KMS-11 (cell line): ENCODE measurements around the gene MS4A2.
"Not testable (repeated sequence)": the region's sequence is repeated elsewhere in the genome, so short reads cannot be mapped to it uniquely, and the experiment has no call there.

Experiments used
- H2AFZ ChIP-seq: fragments of 200-600 bp; sonication (generic); 2 replicates; pipeline ENCODE4 v1.6.1; 2016; ENCODE audit warnings: antibody characterized with exemption, mixed run types, low read depth
- H3K27ac ChIP-seq: fragments of 200-600 bp; sonication (generic); 2 replicates; pipeline ENCODE4 v1.6.1; 2016; ENCODE audit warnings: mild to moderate bottlenecking, mixed run types
- H3K27me3 ChIP-seq: fragments of 200-600 bp; sonication (generic); 2 replicates; pipeline ENCODE4 v1.6.1; 2017; ENCODE audit warnings: mild to moderate bottlenecking, low read depth, mixed run types, moderate library complexity; ENCODE audit not compliant: insufficient read depth
- H3K36me3 ChIP-seq: fragments of 200-600 bp; sonication (generic); 2 replicates; pipeline ENCODE4 v1.6.1; 2017; ENCODE audit warnings: mild to moderate bottlenecking, mixed run types; ENCODE audit not compliant: insufficient read depth
- H3K4me1 ChIP-seq: fragments of 200-600 bp; sonication (generic); 2 replicates; pipeline ENCODE4 v1.6.1; 2016; ENCODE audit warnings: mild to moderate bottlenecking, low read depth, mixed run types; ENCODE audit not compliant: poor library complexity, severe bottlenecking
- H3K4me2 ChIP-seq: fragments of 200-600 bp; sonication (generic); 2 replicates; pipeline ENCODE4 v1.7.0; 2016; ENCODE audit warnings: mild to moderate bottlenecking, mixed run types
- H3K4me3 ChIP-seq: fragments of 200-600 bp; sonication (generic); IDR thresholded peaks from 2 replicates; pipeline ENCODE4 v1.6.1; 2017; ENCODE audit warnings: low read depth, low read length, mixed read lengths; ENCODE audit not compliant: insufficient read depth
- H3K79me2 ChIP-seq: fragments of 200-600 bp; sonication (generic); 2 replicates; pipeline ENCODE4 v1.6.1; 2016; ENCODE audit warnings: low read depth, mixed run types; ENCODE audit not compliant: insufficient read depth
- H3K9ac ChIP-seq: fragments of 200-600 bp; sonication (generic); 2 replicates; pipeline ENCODE4 v1.6.1; 2016; ENCODE audit warnings: mild to moderate bottlenecking, mixed run types
- H4K20me1 ChIP-seq: fragments of 200-600 bp; sonication (generic); 2 replicates; pipeline ENCODE4 v1.6.1; 2016; ENCODE audit warnings: mild to moderate bottlenecking, mixed run types; ENCODE audit not compliant: insufficient read depth
- TF ChIP-seq, protein P1 (sequence below): fragments of 200-600 bp; sonication (generic); conservative IDR thresholded peaks from 2 replicates; pipeline ENCODE4 v1.6.1; 2017; ENCODE audit warnings: low read depth, mild to moderate bottlenecking, antibody characterized with exemption, low read length, moderate library complexity, mixed read lengths

The MS4A2 gene

DNA sequence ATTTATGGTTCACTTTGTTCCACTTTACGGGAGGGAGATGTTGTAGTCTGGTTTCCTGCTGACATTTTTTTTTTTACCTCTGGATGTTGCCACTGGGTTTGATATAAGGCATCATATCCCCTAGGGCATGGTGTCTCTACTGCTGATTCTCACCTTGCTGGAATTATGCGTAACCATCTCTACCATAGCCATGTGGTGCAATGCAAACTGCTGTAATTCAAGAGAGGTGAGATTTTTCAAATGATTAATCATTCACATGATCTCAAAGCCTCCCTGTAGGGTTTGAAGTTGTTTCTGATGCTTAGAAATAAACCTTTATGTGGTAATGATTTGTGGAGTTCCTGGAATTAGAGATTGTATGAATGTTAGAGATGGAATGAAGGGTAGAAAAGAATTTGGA lies 19.0 kb upstream of the MS4A2 start:
- TF ChIP-seq, protein P1, sequence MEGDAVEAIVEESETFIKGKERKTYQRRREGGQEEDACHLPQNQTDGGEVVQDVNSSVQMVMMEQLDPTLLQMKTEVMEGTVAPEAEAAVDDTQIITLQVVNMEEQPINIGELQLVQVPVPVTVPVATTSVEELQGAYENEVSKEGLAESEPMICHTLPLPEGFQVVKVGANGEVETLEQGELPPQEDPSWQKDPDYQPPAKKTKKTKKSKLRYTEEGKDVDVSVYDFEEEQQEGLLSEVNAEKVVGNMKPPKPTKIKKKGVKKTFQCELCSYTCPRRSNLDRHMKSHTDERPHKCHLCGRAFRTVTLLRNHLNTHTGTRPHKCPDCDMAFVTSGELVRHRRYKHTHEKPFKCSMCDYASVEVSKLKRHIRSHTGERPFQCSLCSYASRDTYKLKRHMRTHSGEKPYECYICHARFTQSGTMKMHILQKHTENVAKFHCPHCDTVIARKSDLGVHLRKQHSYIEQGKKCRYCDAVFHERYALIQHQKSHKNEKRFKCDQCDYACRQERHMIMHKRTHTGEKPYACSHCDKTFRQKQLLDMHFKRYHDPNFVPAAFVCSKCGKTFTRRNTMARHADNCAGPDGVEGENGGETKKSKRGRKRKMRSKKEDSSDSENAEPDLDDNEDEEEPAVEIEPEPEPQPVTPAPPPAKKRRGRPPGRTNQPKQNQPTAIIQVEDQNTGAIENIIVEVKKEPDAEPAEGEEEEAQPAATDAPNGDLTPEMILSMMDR = no peak
- Histone ChIP-seq H3K9ac (no peak overlapping the region), H4K20me1 (no peaks in the 10 kb centered on the region), H3K79me2 (no peaks in the 10 kb centered on the region), H3K4me2 (no peak overlapping the region), H3K4me1 (no peaks in the 10 kb centered on the region), H3K4me3 (no peak overlapping the region), H2AFZ (no peak overlapping the region), H3K27me3 (no peaks in the 10 kb centered on the region), H3K36me3 (no peaks in the 10 kb centered on the region), H3K27ac (no peak overlapping the region)

DNA sequence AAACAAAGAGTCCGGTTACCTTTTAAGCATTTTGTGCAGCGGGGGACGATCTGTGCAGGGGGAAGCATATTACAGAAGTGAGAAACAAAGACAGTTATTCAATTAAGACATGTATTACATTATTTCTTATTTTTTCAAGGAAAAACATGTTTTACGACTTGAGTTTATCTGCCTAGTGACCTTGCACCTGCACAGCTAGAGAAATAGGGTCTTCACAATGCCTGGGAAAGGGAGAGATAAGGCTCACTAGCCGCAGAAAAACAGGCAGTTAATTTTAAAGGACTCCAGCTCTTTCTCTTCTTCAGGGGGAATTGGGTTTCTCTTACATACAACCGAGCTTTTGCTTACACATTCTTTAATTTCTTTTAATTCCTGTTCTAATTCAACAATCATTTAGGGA lies 16.8 kb upstream of the MS4A2 start:
- not testable (repeated sequence) for H3K4me3 ChIP-seq, H2AFZ ChIP-seq, H3K4me1 ChIP-seq, H3K79me2 ChIP-seq, H3K4me2 ChIP-seq, H3K9ac ChIP-seq, H3K27me3 ChIP-seq, H3K36me3 ChIP-seq, H4K20me1 ChIP-seq, H3K27ac ChIP-seq

DNA sequence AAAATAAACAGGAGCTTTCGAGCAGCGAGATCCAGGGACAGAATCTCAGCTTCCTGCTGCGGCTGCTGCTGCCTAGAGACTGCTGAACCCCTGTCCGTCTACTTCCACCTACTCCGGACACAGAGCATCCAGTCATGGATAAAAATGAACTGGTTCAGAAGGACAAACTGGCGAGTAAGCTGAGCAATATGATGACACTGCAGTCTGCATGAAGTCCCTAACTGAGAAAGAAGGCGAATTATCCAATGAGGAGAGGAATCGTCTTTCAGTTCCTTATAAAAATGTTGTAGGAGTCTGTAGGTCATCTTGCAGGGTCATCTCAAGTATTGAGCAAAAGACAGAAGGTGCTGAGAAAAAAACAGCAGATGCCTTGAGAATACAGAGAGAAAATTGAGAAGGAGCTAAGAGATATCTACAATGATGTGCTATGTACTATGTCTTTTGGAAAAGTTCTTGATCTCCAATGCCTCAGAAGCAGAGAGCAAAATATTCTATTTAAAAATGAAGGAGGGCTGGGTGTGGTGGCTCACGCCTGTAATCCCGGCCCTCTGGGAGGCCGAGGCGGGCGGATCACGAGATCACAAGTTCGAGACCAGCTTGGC lies 11.1 kb upstream of the MS4A2 start:
- TF ChIP-seq, protein P1 = no peak
- no peaks in the 10 kb centered on the region for H3K27me3 ChIP-seq
- no peaks in the 10 kb centered on the region for H3K4me1 ChIP-seq

DNA sequence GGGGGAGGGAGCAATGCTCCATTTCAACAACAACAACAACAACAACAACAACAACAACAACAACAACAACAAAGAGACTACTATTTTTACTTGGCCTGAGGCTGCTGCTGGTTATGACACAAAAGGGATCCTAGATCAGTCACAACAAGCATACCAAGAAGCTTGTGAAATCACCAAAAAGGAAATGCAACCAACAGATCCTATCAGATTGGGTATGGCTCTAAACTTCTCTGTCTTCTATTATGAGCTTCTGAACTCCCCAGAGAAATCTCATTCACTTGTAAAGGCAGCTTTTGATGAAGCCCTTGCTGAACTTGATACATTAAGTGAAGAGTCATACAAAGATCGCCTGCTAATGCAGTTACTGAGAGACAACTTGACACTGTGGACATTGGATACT lies 10.5 kb upstream of the MS4A2 start:
- Histone ChIP-seq H3K79me2 (no peaks in the 10 kb centered on the region), H2AFZ (no peak overlapping the region)

More for the DNA sequence above, 11.1 kb upstream of the MS4A2 start:
- H3K79me2 ChIP-seq = no peaks in the 10 kb centered on the region
- H3K4me2 ChIP-seq = no peak overlapping the region
- no peaks in the 10 kb centered on the region for H3K36me3 ChIP-seq
- no peak overlapping the region for H3K4me3 ChIP-seq
- no peaks in the 10 kb centered on the region for H4K20me1 ChIP-seq
- H3K9ac ChIP-seq = no peak overlapping the region
- no peak overlapping the region for H2AFZ ChIP-seq
- H3K27ac ChIP-seq = no peak overlapping the region

DNA sequence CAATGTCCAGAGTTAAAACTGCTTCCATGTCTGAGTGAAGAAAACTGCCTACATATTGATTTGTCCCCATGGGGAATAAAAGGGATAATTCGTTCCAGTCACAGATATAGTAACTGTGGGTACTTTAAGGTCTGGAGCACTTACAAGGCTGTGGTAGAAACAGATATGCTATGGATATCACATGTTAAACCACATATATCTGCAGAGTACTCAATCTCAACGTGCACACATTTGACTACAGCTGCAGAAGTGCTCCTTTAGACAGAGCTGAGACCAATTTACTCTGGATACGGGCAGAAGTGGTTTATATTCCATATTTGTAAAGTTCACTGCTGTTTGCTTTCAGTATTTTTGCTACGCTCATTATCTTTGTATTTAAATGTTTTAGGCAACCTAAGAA lies 9.7 kb upstream of the MS4A2 start:
- Histone ChIP-seq H3K9ac (no peak overlapping the region), H3K36me3 (no peaks in the 10 kb centered on the region), H3K4me3 (no peak overlapping the region), H3K4me1 (no peaks in the 10 kb centered on the region), H3K27me3 (no peaks in the 10 kb centered on the region), H4K20me1 (no peaks in the 10 kb centered on the region), H3K79me2 (no peaks in the 10 kb centered on the region), H3K27ac (no peak overlapping the region), H2AFZ (no peak overlapping the region), H3K4me2 (no peak overlapping the region)
- TF ChIP-seq, protein P1 = no peak

More for the DNA sequence above, 10.5 kb upstream of the MS4A2 start:
- no peaks in the 10 kb centered on the region for H4K20me1 ChIP-seq
- H3K36me3 ChIP-seq = no peaks in the 10 kb centered on the region
- no peaks in the 10 kb centered on the region for H3K4me1 ChIP-seq
- no peak overlapping the region for H3K27ac ChIP-seq
- H3K4me3 ChIP-seq = no peak overlapping the region
- TF ChIP-seq, protein P1 = no peak
- no peak overlapping the region for H3K4me2 ChIP-seq
- H3K27me3 ChIP-seq = no peaks in the 10 kb centered on the region
- no peak overlapping the region for H3K9ac ChIP-seq
